HG03064 (cell line): Measurements from ENCODE around the gene URM1.
A peak's percentile ranks its signal among the peaks of the same experiment; 100 is the strongest.
"Not testable (repeated sequence)": the region's sequence is repeated elsewhere in the genome, so short reads cannot be mapped to it uniquely, and the experiment has no call there.

Source experiments
- ATAC-seq: cut with Tn5 transposase; IDR thresholded peaks from one replicate; pipeline ENCODE4 v1.9.1; 2021; ENCODE audit warnings: low read depth; ENCODE audit not compliant: unreplicated experiment

The URM1 gene

GRCh38 chr9:128370752-128371629 lies at the start of gene URM1:
URM1 (plus strand) TSS chr9:128371374; CDS start chr9:128371381, 7 bp downstream.
- peak; percentile 59 for ATAC-seq

GRCh38 chr9:128321879-128322403 lies 49.2 kb upstream of the URM1 start:
- no peak for ATAC-seq

GRCh38 chr9:128322404-128323211 lies 48.6 kb upstream of the URM1 start, which contains the start of the genes COQ4 and TRUB2:
COQ4 (plus strand) TSS chr9:128322839; CDS start chr9:128322859, 20 bp downstream.
TRUB2 (minus strand) TSS chr9:128322447; CDS start chr9:128322408, 39 bp downstream.
- ATAC-seq = peak; percentile 68

- peak; percentile 6 for ATAC-seq
Observed at GRCh38 chr9:128323212-128323730, 47.9 kb upstream of the URM1 start.

- no peak for ATAC-seq
Observed at GRCh38 chr9:128323791-128324190, 47.4 kb upstream of the URM1 start.

GRCh38 chr9:128324401-128324800 lies 46.8 kb upstream of the URM1 start:
- no peak for ATAC-seq

GRCh38 chr9:128325629-128326028 lies 45.5 kb upstream of the URM1 start:
- no peak for ATAC-seq

- ATAC-seq = no peak
Observed at GRCh38 chr9:128333451-128333869, 37.7 kb upstream of the URM1 start.

GRCh38 chr9:128335161-128335560 lies 36.0 kb upstream of the URM1 start:
- ATAC-seq = no peak

GRCh38 chr9:128335914-128336313 lies 35.3 kb upstream of the URM1 start:
- ATAC-seq = no peak

- no peak for ATAC-seq
Observed at GRCh38 chr9:128337936-128338335, 33.2 kb upstream of the URM1 start.

- not testable (repeated sequence) for ATAC-seq
Observed at GRCh38 chr9:128338852-128339614, 32.1 kb upstream of the URM1 start.

GRCh38 chr9:128339761-128340690 lies 31.1 kb upstream of the URM1 start, which contains the start of gene SLC27A4:
SLC27A4 (plus strand) TSS chr9:128340527; CDS start chr9:128343133, 2,606 bp downstream.
- peak; percentile 68 for ATAC-seq

- ATAC-seq = peak; percentile 38
Observed at GRCh38 chr9:128340691-128341434, 30.3 kb upstream of the URM1 start.

- no peak for ATAC-seq
Observed at GRCh38 chr9:128341435-128341849, 29.7 kb upstream of the URM1 start.

- no peak for ATAC-seq
Observed at GRCh38 chr9:128342971-128343680, 28.0 kb upstream of the URM1 start.

- ATAC-seq = no peak
Observed at GRCh38 chr9:128343855-128344254, 27.3 kb upstream of the URM1 start.
